GM06990 (cell line): Measurements from ENCODE around the gene ANKRD44.

Experiments
- DNase-seq: peaks from one replicate; pipeline ENCODE4 v3.0.0-alpha.2; 2011; ENCODE audit not compliant: insufficient read length; ENCODE audit errors: extremely low read depth
- H3K27me3 ChIP-seq: replicated peaks from 2 replicates; pipeline ENCODE4 v1.6.0; 2011; ENCODE audit warnings: low read length; ENCODE audit not compliant: control insufficient read depth, insufficient read depth
- H3K36me3 ChIP-seq: 2 replicates; pipeline ENCODE4 v1.5.1; 2011; ENCODE audit warnings: low read length; ENCODE audit not compliant: control insufficient read depth, insufficient read depth
- H3K4me3 ChIP-seq: replicated peaks from 2 replicates; pipeline ENCODE4 v1.5.1; 2011; ENCODE audit warnings: low read depth, mild to moderate bottlenecking, control low read depth, low read length
- CTCF ChIP-seq: IDR thresholded peaks from 2 replicates; pipeline ENCODE4 v1.5.1; 2011; ENCODE audit warnings: low read length, control low read depth, mild to moderate bottlenecking, inconsistent platforms; ENCODE audit not compliant: insufficient read depth, poor library complexity, severe bottlenecking

Gene ANKRD44

GRCh38 chr2:197167608-197168314 lies 142.8 kb downstream of the ANKRD44 start:
- no peak for DNase-seq
- TF ChIP-seq CTCF: no peak
- H3K36me3 ChIP-seq: peaks cover 4% of the 10 kb centered on the region; the same call in 1 of the 2 replicates
- no peaks in the 10 kb centered on the region for H3K27me3 ChIP-seq
- H3K4me3 ChIP-seq: no peak overlapping the region

- H3K4me3 ChIP-seq: no peak overlapping the region
- no peak for DNase-seq
- no peaks in the 10 kb centered on the region for H3K27me3 ChIP-seq
- peaks cover 4% of the 10 kb centered on the region; the same call in 1 of the 2 replicates for H3K36me3 ChIP-seq
- no peak for TF ChIP-seq CTCF
These were observed 145.6 kb downstream of the ANKRD44 start for GRCh38 chr2:197165020-197165419.

- TF ChIP-seq CTCF: no peak
- H3K4me3 ChIP-seq: no peak overlapping the region
- H3K36me3 ChIP-seq: peaks cover 4% of the 10 kb centered on the region; the same call in 1 of the 2 replicates
- no peak for DNase-seq
- no peaks in the 10 kb centered on the region for H3K27me3 ChIP-seq
These were observed 146.3 kb downstream of the ANKRD44 start for GRCh38 chr2:197164141-197164754.

- no peaks in the 10 kb centered on the region for H3K27me3 ChIP-seq
- TF ChIP-seq CTCF: no peak
- no peak for DNase-seq
- H3K4me3 ChIP-seq: no peak overlapping the region
- H3K36me3 ChIP-seq: peaks cover 4% of the 10 kb centered on the region; the same call in 1 of the 2 replicates
These were observed 146.9 kb downstream of the ANKRD44 start for GRCh38 chr2:197163712-197164140.

GRCh38 chr2:197161774-197162173 lies 148.8 kb downstream of the ANKRD44 start:
- peaks cover 4% of the 10 kb centered on the region; the same call in 1 of the 2 replicates for H3K36me3 ChIP-seq
- H3K4me3 ChIP-seq: no peak overlapping the region
- H3K27me3 ChIP-seq: no peaks in the 10 kb centered on the region
- no peak for TF ChIP-seq CTCF
- DNase-seq: no peak
